Ishikawa (cell line): ENCODE data around the gene KIAA1191.

Source experiments
- CEBPB ChIP-seq: IDR thresholded peaks from 2 replicates; pipeline ENCODE4 v1.6.1; 2012
- CREB1 ChIP-seq: IDR thresholded peaks from 2 replicates; pipeline ENCODE4 v1.6.1; 2012; ENCODE audit warnings: low read depth
- EGR1 ChIP-seq: IDR thresholded peaks from 2 replicates; pipeline ENCODE4 v1.6.1; 2012
- EP300 ChIP-seq: IDR thresholded peaks from 2 replicates; pipeline ENCODE4 v1.6.1; 2012; ENCODE audit warnings: borderline replicate concordance
- FOXM1 ChIP-seq: IDR thresholded peaks from 2 replicates; pipeline ENCODE4 v1.6.1; 2012; ENCODE audit warnings: low read depth, borderline replicate concordance
- MAX ChIP-seq: IDR thresholded peaks from 2 replicates; pipeline ENCODE4 v1.6.1; 2012
- NFIC ChIP-seq: IDR thresholded peaks from 2 replicates; pipeline ENCODE4 v1.6.1; 2012
- RAD21 ChIP-seq: IDR thresholded peaks from 2 replicates; pipeline ENCODE4 v1.6.1; 2012; ENCODE audit warnings: low read depth
- TAF1 ChIP-seq: IDR thresholded peaks from 2 replicates; pipeline ENCODE4 v1.6.1; 2012; ENCODE audit warnings: low read depth, mild to moderate bottlenecking
- TCF12 ChIP-seq: IDR thresholded peaks from 2 replicates; pipeline ENCODE4 v1.6.1; 2012; ENCODE audit warnings: low read depth
- TEAD4 ChIP-seq: IDR thresholded peaks from 2 replicates; pipeline ENCODE4 v1.6.1; 2012
- YY1 ChIP-seq: IDR thresholded peaks from 2 replicates; pipeline ENCODE4 v1.6.1; 2012; ENCODE audit warnings: low read depth
- ZBTB7A ChIP-seq: IDR thresholded peaks from 2 replicates; pipeline ENCODE4 v1.6.1; 2012; ENCODE audit warnings: low read depth
- TF ChIP-seq, protein P1 (sequence below): IDR thresholded peaks from 2 replicates; pipeline ENCODE4 v1.6.1; 2012
- TF ChIP-seq, protein P2 (sequence below): IDR thresholded peaks from 2 replicates; pipeline ENCODE4 v1.6.1; 2012; ENCODE audit warnings: low read depth, mild to moderate bottlenecking

KIAA1191 gene

GRCh38 chr5:176407456-176408251 lies 46.1 kb upstream of the KIAA1191 start:
- TF ChIP-seq CREB1 (no peak), ZBTB7A (no peak), CEBPB (no peak), NFIC (no peak), TEAD4 (no peak), TAF1 (no peak), EP300 (no peak), FOXM1 (no peak), MAX (no peak), EGR1 (no peak), YY1 (no peak), TCF12 (no peak), RAD21 (no peak)
- TF ChIP-seq, protein P1, sequence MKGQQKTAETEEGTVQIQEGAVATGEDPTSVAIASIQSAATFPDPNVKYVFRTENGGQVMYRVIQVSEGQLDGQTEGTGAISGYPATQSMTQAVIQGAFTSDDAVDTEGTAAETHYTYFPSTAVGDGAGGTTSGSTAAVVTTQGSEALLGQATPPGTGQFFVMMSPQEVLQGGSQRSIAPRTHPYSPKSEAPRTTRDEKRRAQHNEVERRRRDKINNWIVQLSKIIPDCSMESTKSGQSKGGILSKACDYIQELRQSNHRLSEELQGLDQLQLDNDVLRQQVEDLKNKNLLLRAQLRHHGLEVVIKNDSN = no peak
- TF ChIP-seq, protein P2, sequence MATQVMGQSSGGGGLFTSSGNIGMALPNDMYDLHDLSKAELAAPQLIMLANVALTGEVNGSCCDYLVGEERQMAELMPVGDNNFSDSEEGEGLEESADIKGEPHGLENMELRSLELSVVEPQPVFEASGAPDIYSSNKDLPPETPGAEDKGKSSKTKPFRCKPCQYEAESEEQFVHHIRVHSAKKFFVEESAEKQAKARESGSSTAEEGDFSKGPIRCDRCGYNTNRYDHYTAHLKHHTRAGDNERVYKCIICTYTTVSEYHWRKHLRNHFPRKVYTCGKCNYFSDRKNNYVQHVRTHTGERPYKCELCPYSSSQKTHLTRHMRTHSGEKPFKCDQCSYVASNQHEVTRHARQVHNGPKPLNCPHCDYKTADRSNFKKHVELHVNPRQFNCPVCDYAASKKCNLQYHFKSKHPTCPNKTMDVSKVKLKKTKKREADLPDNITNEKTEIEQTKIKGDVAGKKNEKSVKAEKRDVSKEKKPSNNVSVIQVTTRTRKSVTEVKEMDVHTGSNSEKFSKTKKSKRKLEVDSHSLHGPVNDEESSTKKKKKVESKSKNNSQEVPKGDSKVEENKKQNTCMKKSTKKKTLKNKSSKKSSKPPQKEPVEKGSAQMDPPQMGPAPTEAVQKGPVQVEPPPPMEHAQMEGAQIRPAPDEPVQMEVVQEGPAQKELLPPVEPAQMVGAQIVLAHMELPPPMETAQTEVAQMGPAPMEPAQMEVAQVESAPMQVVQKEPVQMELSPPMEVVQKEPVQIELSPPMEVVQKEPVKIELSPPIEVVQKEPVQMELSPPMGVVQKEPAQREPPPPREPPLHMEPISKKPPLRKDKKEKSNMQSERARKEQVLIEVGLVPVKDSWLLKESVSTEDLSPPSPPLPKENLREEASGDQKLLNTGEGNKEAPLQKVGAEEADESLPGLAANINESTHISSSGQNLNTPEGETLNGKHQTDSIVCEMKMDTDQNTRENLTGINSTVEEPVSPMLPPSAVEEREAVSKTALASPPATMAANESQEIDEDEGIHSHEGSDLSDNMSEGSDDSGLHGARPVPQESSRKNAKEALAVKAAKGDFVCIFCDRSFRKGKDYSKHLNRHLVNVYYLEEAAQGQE = no peak

DNA sequence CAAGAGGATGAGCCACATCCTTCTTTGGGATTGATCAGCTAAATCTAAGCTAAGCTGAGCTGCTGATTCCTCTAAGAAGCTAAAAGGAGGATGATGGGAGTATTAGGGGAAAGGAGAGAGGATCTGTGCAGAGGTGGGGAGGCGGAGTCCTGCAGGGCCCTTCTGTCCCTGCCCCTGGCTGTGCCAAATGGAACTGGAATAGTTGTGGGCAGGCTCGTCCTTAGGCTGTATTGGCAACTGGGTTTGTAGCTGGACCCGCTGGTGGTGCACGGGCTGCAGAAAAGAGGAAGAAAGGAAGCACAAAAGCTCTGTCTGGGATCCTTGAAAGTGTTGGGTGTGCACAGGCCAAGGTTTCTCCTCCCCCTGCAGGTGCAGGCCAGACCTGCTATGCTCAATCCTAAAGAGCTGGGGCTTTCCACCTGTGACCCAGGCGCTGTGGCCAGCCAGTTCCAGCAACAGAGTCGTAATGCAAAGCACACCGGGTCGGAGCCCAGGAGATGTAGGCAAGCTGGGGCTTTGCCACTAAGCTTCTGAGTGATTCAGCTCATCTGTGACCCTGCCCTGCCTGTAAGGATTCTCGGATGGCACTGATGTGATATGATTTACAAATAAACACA lies 45.0 kb upstream of the KIAA1191 start:
- TF ChIP-seq TEAD4 (no peak), MAX (no peak), ZBTB7A (no peak), TCF12 (no peak), FOXM1 (no peak), TAF1 (no peak), CEBPB (no peak), CREB1 (no peak), RAD21 (no peak), NFIC (no peak), EP300 (no peak), EGR1 (no peak), YY1 (no peak)
- TF ChIP-seq, protein P2 = no peak
- TF ChIP-seq, protein P1 = no peak

GRCh38 chr5:176405656-176406435 lies 44.3 kb upstream of the KIAA1191 start:
- TF ChIP-seq FOXM1 (no peak), TCF12 (no peak), TEAD4 (no peak), TAF1 (no peak), ZBTB7A (no peak), EP300 (no peak), CEBPB (no peak), MAX (no peak), RAD21 (no peak), EGR1 (no peak), NFIC (no peak), CREB1 (no peak), YY1 (no peak)
- TF ChIP-seq, protein P2 = no peak
- TF ChIP-seq, protein P1 = no peak
